Pons (tissue), 1 donor: Measurements from ENCODE around the gene BAIAP3.

ENCODE experiments used
- DNase-seq: peaks from one replicate; pipeline ENCODE4 v3.0.0-alpha.2; 2016; ENCODE audit warnings: low spot score

The BAIAP3 gene

DNA sequence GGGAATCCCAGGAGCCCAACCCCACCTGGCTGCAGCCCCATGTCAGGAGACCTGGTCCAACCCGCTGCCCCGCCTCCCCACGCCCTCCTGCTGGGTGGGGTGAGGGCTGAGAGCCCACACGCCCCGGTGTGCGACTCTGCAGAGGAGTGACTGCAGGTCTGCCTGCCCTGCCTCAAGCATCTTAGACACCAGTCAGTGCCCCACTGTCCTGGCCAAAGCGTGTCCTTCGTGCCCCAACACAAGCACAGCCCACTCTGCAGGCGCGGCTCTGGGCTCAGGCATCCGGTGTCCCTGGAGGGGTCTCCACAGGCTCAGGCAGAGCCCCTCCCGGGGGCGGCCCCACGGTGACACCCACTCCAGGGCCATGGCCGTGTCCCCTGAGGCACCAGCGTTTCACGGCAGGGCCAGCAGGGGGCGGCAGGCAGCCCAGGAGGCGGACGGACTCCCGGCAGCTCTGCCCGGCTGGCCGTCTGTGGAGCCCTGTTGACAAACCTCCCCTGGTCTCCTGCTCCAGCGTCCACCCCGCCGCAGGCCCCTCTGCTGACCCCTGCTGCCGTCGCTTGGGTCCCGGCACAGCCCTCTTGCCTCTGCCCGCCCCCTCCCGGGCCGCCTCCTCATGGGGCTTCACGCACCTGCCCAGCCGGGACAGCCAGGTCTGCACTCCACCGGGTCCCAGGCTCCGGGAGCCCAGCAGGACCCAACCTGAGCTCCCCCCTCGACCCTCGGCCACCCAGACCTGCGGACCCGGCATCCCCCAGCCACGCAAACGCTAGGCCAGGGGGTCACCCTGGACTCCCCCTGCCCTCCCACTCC is 32.6 kb upstream of the BAIAP3 start:
- DNase-seq, result no peak

DNA sequence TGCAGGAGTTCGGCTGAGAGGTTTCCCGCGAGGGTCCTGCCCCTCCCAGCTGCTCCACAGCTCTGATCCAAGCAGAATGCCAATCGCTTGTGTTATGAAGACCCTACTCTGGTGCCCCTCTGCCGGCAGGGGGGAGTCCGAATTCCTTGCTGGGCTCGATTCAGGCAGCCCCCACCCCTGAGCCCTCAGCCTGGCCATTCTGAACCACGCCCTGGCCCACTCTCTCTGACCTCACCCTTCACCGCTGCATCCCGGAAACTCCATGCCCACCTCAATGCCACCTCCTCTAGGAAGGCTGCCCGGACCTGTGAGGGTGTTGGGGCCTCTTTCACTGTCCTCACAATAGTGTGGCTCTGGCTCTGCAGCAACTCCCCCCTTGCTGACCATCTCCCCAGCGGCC is 31.9 kb upstream of the BAIAP3 start:
- DNase-seq, result no peak

DNA sequence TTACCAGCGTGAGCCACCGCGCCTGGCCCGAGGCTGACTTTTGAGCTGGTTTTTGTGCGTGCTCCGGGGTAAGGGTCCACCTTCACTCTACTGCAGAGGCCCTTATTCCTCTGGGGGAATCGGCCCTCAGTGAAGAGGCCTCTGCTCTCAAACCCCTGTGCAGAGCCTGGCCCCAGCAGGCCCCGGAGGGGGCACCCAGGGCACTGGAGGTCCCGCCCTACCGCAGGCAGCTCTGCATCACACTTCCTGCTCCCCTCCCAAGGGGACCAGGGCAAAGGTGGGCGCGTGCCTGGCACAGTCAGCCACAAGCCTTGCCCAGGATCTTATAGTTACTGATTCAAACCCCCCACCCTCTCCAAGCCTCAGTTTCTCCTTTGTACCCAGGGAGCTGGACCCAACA is 27.6 kb upstream of the BAIAP3 start:
- no peak for DNase-seq

DNA sequence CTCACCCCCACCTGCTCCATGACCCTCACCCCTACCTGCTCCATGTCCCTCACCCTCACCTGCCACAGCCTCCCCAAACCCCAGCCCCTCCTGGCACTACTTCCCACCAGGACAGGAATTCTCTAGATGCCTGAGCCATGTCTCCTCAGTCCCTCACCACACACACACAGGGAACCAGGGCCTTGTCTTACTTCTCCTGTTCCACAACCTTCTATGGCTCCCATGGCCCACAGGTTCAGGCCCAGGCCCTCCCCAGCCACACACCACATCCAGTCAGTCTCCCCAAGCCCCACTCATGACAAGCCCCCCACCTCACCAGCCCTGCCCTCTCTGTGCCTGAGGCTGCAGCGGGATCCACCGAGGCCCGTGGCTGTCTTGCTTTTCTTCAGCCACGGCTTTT is 27.1 kb upstream of the BAIAP3 start:
- no peak for DNase-seq

DNA sequence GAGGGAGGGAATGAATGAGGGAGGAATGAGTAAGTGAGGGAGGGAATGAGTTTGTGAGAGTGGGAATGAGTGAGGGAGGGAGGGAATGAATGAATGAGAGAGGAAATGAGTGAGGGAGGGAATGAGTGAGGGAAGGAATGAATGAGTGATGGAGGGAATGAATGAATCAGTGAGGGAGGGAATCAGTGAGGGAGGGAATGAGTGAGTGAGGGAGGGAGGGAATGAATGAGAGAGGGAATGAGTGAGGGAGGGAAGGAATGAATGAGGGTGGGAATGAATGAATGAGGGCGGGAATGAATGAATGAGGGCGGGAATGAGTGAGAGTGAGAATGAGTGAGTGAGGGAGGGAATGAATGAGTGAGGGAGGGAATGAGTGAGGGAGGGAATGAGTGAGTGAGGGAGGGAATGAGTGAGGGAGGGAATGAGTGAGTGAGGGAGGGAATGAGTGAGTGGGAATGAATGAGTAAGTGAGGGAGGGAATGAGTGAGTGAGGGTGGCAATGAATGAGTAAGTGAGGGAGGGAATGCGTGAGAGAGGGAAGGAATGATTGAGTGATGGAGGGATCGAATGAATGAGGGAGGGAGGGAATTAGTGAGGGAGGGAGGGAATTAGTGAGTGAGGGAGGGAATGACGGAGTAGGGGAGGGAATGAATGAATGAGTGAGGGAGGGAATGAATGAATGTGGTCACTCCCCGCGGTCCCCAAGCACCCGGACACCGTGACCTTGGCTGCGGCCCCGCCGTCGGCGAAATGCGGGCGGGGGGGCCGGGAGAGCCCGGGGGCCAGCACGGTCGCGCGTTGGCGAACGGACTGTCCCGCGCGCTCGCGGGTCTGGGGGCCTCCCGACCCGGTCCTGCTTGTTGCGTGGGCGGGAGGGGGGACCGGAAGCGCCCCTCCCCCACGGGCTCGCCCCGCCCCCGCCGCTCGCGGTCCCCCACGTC is 25.1 kb upstream of the BAIAP3 start:
- DNase-seq, result no peak

DNA sequence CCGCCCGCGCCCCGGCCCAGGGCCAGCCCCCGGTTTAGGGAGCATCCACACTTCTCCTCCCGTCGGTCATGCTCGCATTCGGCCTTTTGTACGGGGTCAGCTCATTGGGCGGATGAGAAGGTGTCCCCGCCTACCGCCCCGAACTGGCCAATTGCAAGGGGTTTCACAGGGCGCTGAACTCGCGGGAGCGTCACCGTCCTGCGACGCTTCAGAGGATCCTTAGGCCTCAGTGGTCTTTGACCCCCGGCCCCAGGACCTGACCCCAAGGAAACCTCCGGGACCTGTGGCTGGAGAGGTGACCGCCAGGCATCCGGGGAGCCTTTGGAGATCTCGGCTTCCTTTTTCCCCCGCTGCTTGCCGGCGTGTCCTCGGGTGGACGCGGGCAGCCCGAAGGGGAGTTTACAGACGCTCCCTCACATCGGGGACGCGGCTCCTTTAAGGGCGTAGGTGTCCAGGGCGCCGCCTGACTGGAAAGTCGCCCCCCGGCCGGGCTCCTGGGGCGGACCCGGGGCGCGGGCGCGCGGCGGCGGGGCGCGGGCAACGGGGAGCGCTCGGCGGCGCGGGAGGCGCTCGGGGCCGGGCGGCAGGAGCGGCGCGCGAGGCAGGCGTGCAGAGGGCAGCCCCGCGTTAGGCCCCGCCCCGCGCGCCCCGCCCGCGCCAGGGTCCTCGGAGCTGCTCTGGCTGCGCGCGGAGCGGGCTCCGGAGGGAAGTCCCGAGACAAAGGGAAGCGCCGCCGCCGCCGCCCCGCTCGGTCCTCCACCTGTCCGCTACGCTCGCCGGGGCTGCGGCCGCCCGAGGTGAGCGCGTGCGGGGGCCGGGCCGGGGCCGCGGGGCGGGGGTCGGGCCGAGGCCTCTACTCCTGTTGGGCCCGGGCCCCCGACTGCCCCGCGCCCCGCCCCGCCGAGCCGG is 24.2 kb upstream of the BAIAP3 start, which contains the start of gene UBE2I:
TSS of gene UBE2I (plus strand) at position 660 of the 909 bp plus-strand sequence. CDS start 4,395 bp downstream, outside the sequence.
- DNase-seq, result peak; percentile 97

DNA sequence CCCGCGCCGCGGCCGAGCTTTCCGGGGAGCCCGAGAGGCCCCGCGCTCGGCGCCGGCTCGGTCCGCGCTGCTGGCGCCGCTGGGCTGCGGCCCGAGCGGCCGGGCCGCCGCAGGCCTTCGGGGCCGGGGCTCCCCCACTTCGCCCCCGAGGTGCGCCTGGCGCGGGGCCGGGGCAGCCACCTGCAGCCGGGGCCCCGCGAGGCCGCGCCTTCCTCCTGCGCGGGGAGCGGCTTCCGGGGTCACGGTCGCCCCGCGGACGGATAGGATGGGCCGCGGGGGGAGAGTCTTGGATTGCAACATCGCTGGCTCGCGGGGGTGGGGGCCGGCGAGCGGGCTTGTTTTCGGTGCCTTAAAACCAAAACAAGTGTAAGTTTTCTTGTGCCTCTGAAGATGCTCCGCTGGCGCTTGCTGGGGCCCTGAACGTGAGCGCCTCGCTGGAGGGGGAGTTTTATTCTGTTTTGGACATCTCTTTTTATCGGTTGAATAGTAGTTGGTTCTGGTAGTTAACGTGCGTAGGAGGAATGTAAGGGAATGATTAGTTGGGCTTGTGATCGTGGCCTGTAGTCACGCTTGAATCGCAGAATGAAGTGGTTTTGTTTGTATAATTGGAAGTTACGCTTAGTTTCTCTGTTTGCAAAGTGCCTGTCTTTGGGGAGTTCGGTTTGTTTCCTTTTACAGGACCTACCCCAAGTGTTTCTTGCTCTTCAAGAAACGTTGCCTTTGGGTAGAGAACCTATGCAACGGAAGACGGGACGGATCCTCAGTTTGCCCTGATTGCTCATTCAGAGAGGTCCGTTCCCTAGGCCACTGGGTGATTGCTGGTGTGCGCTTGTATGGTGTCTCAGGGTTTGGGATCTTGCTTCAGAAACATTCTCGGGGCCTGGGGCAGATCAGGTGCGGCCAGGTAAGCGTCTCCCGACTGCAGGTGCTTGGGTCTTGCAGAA is 23.3 kb upstream of the BAIAP3 start:
- no peak for DNase-seq

DNA sequence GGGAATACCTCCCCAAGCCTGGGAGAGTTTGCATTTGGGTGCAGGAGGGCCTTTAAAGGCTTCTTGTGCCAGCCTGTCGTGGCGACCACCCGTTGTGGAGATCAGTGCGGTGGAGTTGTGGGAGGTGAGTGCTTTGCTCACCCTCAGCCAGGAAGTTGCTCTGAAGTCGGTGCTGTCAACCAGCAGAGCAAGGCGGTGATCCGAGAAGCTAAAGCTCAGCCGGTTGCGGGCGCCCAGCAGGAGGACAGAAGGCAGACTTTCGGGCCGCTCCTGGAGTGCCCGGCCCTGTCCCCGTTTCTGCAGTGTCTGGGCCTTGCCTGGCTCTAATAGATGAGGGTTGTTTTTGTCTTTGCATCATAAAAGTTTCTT is 22.6 kb upstream of the BAIAP3 start:
- DNase-seq, result no peak

DNA sequence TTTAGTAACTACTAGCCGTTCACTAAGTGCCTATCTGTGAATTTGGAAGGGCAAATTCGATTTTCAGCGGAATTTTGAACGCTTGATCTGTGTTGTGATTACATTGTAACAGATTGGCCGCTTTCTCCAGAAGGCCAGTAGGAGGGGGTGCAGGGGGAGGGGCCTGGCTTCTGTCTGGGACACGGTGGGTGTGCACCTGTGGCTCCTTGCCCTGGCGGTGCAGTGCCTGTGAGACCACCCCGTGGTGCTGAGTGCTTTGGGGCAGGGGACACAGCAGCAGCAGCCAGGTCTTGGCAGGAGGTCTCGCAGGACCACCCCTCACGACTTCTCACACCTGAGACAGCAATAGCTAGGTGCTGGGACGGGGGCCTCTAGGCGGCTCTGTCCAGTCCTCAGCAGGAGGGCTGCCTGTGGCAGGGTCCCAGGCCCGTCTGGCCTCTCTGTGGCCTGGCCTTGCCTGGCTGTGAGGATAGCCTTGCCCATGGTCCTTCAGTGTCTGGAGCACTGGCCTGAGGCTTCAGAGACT is 22.2 kb upstream of the BAIAP3 start:
- no peak for DNase-seq

DNA sequence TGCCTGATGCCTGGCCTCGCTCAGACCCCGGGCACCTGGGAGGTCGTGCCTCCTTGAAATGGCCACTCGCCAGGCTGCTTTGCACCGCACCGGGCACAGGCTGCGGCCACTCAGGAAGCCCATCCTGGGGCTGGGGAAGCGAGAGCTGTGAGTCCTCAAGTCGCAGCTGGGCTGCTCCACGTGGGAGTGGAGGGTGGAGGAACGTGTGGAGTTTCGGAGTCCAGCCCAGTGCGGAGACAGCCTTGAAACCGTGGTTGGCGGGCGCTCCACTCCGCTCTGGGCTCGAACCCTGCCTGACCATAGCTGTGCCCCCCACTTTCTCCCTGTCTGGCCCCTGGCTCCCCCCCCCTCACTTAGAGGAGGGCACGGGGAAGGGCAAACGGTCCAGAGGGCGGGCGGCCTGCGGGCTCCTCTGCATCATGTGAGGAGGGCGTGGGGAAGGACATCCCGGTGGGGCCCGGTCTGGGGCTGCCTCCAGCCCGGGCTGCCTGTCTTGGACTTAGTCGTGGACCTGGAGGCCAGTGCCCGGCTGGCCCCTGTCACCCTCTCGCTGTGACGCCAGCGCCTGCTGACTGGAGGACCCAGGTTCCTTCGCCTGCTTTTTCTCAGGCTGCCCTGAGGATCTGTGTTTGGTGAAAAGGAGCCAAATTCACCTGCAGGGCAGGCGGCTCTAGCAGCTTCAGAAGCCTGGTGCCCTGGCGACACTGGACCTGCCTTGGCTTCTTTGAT is 21.5 kb upstream of the BAIAP3 start:
- no peak for DNase-seq

DNA sequence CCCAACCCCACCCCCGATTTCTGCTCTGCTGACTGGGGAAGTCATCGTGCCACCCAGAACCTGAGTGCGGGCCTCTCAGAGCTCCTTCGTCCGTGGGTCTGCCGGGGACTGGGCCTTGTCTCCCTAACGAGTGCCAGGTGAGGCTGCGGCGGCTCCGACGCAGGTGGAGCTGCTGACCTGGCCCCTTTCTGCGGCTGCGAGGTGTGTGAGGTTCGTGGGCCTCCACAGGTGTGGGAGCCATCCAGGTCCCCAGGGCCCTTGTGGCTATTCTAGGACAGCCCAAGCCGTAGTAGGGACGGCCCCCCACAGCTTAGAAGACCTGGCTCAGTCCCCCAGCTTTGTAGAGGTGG is 21.0 kb upstream of the BAIAP3 start:
- no peak for DNase-seq

DNA sequence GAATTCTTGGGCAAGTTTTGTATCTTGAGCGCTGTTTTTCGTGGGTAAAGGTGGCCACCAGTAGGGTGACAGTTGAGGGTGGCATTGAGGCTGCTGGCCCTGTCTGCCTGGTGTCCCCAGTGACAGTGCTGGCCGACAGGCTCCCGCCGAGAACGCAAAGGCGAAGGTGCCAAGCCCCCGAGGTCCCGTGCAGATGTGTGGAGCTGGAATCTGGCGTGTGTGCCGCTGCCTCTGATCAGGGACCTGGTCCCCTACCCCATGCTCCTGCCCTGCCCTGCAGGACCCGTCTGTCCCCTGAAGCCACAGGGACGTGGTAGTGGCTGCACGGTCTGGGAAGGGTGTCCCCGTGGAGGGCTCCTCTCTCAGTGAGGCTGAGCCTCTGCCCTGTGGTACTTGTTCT is 20.5 kb upstream of the BAIAP3 start:
- no peak for DNase-seq

DNA sequence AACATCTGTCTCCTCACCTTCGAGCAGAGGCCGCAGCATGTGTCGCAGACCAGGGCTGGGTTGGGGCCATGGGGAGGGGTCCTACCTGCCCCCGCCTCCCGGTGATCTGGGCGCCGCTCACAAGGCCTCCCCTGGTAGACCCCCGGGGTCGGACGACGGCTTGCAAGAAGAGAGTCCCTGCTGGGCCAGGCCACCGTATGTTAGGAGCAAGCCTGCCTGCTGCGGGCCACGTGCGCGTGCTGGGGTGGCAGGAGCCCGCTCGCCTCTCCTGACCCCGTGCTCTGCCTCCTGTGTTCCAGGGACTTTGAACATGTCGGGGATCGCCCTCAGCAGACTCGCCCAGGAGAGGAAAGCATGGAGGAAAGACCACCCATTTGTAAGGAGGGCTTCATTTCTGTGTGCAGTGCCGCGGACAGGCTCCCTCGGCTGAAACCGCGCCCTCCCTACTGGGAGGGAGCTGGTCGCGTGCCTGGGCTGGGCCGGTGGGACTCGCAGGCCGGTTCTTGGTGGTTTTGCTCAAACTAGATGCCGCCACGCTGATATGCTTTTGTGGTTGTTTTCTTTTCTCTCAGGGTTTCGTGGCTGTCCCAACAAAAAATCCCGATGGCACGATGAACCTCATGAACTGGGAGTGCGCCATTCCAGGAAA is 19.6 kb upstream of the BAIAP3 start:
- DNase-seq, result no peak

DNA sequence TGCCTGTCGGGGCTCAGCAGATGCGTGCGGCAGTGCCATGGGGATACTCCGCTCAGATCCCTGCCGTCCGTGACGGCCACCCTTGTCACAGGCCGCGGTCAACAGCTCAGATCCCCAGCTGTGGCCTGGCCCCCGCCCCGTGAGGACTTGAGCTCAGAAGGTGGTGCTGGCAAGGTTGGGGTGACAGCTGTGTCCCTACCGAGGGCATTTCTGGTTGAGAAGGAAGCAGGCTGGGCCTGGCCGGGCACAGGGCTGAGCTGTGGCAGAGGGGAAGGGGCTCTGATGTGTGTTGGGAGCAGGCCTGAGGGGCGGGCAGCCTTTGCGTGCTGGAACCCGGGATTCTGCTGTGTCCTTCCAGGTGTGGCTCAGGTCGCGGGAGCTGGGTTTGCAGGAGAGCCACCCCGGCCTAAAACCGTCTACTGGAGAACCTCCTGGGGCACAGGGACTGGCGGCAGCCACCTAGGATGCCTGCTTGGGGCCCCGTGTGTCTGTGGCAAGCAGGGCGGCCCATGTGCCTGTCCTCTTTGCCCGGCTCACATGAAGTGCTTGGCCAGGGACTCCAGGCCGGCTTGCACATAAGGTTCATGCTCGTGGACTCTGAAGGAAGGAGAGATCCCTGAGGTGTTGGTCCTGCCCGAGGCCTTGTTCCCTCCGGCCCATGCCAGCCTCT is 18.9 kb upstream of the BAIAP3 start:
- no peak for DNase-seq

DNA sequence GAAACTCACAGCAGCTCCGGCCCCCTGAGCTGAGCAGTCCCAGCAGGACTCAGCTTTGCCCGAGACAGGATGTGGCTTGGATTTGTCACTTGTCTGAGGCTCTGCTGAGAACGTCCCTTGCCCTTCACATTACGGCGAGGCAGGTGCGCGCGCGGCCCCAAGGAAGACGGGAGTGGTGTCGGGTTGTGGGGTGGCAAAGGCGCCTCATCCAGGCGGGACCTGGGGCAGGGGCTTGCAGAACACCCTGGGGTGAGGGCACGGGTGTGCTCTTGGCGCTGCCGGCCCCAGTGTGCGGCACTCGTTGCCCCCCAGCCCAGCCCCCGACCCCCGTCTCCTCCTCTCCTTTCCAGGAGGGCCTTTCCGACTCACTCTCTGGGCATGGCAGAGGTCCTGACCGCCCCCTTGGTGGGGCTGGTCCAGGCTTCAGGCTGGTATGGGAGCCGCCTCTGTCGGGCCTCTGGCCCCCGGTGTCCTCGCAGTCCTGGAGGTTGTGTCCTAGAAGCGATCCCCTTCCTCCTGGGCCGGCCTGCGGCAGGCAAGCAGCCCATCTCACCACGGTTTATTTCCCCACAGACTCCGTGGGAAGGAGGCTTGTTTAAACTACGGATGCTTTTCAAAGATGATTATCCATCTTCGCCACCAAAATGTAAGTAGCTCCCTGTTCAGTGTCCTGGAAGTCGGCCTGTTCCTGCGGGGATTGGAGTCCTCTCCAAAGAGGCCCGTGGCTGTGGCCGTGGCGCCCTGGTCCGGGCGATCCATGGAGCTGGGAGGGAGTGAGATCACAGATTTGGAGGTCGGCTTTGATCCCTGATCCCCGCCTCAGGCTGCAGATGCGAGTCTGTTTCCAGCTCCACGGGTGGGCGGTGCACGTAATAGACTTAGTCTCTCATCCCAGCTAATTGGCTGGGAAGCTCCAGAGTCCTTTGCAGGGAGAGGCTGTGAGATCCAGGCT is 18.1 kb upstream of the BAIAP3 start:
- DNase-seq, result no peak

DNA sequence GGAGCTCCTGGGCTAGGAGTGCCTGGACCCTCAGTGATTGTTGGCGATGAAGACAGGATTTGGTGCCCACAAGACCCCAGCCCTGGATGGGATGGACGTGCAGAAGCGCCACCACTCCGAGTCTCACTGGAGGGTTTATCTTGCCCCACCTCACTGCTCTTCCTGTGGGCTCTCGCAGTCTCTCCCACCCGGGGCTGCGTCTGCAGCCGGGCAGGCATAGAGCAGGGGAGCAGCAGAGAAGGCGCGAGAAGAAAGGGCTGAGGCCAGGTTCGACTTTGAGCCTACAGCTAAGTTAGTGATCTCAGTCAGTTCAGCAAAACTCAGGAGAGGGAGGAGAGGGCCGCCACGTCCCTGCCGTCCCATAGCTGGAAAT is 17.4 kb upstream of the BAIAP3 start:
- no peak for DNase-seq

DNA sequence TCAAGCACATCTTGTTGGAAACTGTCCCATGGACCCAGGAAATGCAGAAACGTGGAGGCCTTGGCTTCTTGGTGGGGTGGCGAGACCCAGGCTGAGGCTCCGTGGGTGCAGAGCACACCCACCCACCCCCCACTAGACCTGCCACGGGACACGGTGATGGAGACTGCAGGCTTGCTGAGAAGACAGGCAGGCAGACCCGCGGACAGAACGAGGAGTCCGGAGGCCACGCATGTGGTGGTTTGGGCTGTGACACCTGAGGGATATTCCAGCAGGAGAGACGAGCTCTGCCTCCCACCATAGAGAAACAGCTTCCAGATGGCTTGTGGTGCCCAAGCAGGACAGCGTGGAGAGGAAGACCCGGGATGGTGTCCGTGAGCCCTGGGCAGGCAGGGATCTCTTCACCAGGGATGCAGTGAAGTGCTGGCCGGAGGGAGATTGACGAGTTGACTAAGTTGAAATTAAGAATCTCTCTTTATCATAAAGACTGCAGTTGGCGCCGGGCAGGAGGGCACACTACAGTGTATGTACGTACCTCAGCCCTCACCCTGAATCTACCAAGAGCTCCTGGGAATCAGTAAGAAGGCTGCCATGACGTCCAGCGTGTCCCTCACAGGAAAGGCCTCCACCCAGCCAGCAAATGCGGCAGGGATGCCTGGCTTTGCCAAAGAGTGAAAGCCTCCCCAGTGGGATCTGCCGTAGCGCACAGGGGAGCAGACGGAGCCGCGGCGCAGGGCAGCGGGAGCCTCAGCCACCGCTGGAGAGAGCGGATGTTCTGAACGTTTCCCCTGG is 15.8 kb upstream of the BAIAP3 start:
- DNase-seq, result no peak
